Neural cell (in vitro differentiated cells): Measurements from ENCODE around the gene OR11H7. TPM values are rescaled to one million over a fixed set of nuclear protein-coding genes. Genes with fewer than 3 reads are reported as not detected.

Experiments
- H2AFZ ChIP-seq: fragments of 200-600, 300-800 bp; sonication (generic), shearing (Covaris generic); 2 replicates; pipeline ENCODE4 v1.6.0; 2014; ENCODE audit warnings: low read depth, mild to moderate bottlenecking, antibody characterized with exemption, low read length, moderate library complexity
- H3F3A ChIP-seq: fragments of 200-600 bp; shearing (Covaris generic); 2 replicates; pipeline ENCODE4 v1.6.1; 2016; ENCODE audit warnings: mild to moderate bottlenecking, moderate library complexity, mixed read lengths, antibody characterized with exemption, low read length; ENCODE audit not compliant: insufficient read depth, poor library complexity, severe bottlenecking
- H3K27ac ChIP-seq: fragments of 200-600, 300-800 bp; sonication (generic), shearing (Covaris generic); 2 replicates; pipeline ENCODE4 v1.5.1; 2014; ENCODE audit warnings: mild to moderate bottlenecking, low read length, moderate library complexity
- H3K27me3 ChIP-seq: fragments of 300-800, 200-600 bp; sonication (generic), shearing (Covaris generic); 2 replicates; pipeline ENCODE4 v1.6.0; 2014; ENCODE audit warnings: mild to moderate bottlenecking, low read depth, low read length, moderate library complexity; ENCODE audit not compliant: insufficient read depth
- H3K36me3 ChIP-seq: fragments of 300-800, 200-600 bp; sonication (generic), shearing (Covaris generic); 2 replicates; pipeline ENCODE4 v1.5.1; 2014; ENCODE audit warnings: mild to moderate bottlenecking, antibody characterized with exemption, low read length, moderate library complexity; ENCODE audit not compliant: insufficient read depth
- H3K4me2 ChIP-seq: fragments of 300-800, 200-600 bp; sonication (generic), shearing (Covaris generic); 2 replicates; pipeline ENCODE4 v1.6.0; 2014; ENCODE audit warnings: mild to moderate bottlenecking, low read length
- H3K4me3 ChIP-seq: fragments of 300-800, 200-600 bp; sonication (generic), shearing (Covaris generic); 2 replicates; pipeline ENCODE4 v1.5.1; 2014; ENCODE audit warnings: mild to moderate bottlenecking, low read length, moderate library complexity
- H3K79me2 ChIP-seq: fragments of 200-600 bp; shearing (Covaris generic); replicated peaks from 2 replicates; pipeline ENCODE4 v1.6.0; 2014; ENCODE audit warnings: mild to moderate bottlenecking, low read length, moderate library complexity; ENCODE audit not compliant: insufficient read depth
- H3K9ac ChIP-seq: fragments of 300-800, 200-600 bp; sonication (generic), shearing (Covaris generic); 2 replicates; pipeline ENCODE4 v1.6.1; 2016; ENCODE audit warnings: mild to moderate bottlenecking, low read length, mixed read lengths
- H3K9me2 ChIP-seq: fragments of 200-600 bp; shearing (Covaris generic); 2 replicates; pipeline ENCODE4 v1.6.1; 2016; ENCODE audit warnings: mild to moderate bottlenecking, low read length, mixed read lengths; ENCODE audit not compliant: insufficient read depth
- H3K9me3 ChIP-seq: fragments of 200-600, 300-800 bp; sonication (generic), shearing (Covaris generic); 2 replicates; pipeline ENCODE4 v1.6.1; 2016; ENCODE audit warnings: mild to moderate bottlenecking, mixed run types, low read length, moderate library complexity, mixed read lengths
- H4K20me1 ChIP-seq: fragments of 200-600 bp; shearing (Covaris generic); 2 replicates; pipeline ENCODE4 v1.6.1; 2016; ENCODE audit warnings: mild to moderate bottlenecking, mixed run types; ENCODE audit not compliant: insufficient read depth
- EP300 ChIP-seq: fragments of 450-650 bp; conservative IDR thresholded peaks from 2 replicates; pipeline ENCODE4 v1.6.1; 2014; ENCODE audit warnings: antibody characterized with exemption, mild to moderate bottlenecking, moderate library complexity; ENCODE audit not compliant: poor library complexity, severe bottlenecking
- EZH2 ChIP-seq: fragments of 200-600, 300-800 bp; shearing (Covaris generic), sonication (generic); IDR thresholded peaks from 2 replicates; pipeline ENCODE4 v1.6.1; 2014; ENCODE audit warnings: antibody characterized with exemption, low read length, borderline replicate concordance, mild to moderate bottlenecking; ENCODE audit not compliant: insufficient read depth, poor library complexity, severe bottlenecking
- MXI1 ChIP-seq: fragments of 450-650 bp; conservative IDR thresholded peaks from 2 replicates; pipeline ENCODE4 v1.6.1; 2014; ENCODE audit warnings: antibody characterized with exemption, mild to moderate bottlenecking; ENCODE audit not compliant: poor library complexity, severe bottlenecking
- POLR2AphosphoS5 ChIP-seq: IDR thresholded peaks from 2 replicates; pipeline ENCODE4 v1.6.1; 2012
- RAD21 ChIP-seq: fragments of 450-650 bp; conservative IDR thresholded peaks from 2 replicates; pipeline ENCODE4 v1.6.1; 2014; ENCODE audit warnings: antibody characterized with exemption, mild to moderate bottlenecking, moderate library complexity
- SMC3 ChIP-seq: fragments of 450-650 bp; conservative IDR thresholded peaks from 2 replicates; pipeline ENCODE4 v1.6.1; 2014; ENCODE audit warnings: antibody characterized with exemption, mild to moderate bottlenecking, moderate library complexity; ENCODE audit not compliant: poor library complexity
- TAF1 ChIP-seq: IDR thresholded peaks from 2 replicates; pipeline ENCODE4 v1.6.1; 2012; ENCODE audit warnings: low read depth
- polyA plus RNA-seq: library from polyadenylated mRNA; depleted of rRNA; stranded (reverse); fragments of >200 nt; gene quantifications from 2 replicates; pipeline ENCODE4 v1.2.3, GENCODE V29; 2014
- TF ChIP-seq, protein P1 (sequence below): fragments of 450-650 bp; IDR thresholded peaks from 2 replicates; pipeline ENCODE4 v1.5.1; 2014; ENCODE audit warnings: antibody characterized with exemption, mild to moderate bottlenecking, moderate library complexity; ENCODE audit not compliant: poor library complexity, severe bottlenecking
- TF ChIP-seq, protein P2 (sequence below): IDR thresholded peaks from 2 replicates; pipeline ENCODE4 v1.6.1; 2012; ENCODE audit warnings: borderline replicate concordance

Gene OR11H7
- polyA plus RNA-seq, 1 donor from 2014 or later, result not detected

DNA sequence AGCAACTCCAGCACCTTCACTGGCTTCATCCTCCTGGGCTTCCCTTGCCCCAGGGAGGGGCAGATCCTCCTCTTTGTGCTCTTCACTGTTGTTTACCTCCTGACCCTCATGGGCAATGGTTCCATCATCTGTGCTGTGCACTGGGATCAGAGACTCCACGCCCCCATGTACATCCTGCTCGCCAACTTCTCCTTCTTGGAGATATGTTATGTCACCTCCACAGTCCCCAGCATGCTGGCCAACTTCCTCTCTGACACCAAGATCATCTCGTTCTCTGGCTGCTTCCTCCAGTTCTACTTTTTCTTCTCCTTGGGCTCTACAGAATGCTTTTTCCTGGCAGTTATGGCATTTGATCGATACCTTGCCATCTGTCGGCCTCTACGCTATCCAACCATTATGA, 31.3 kb upstream of the OR11H7 start:
- no peaks in the 10 kb centered on the region for H3K79me2 ChIP-seq
- no peak overlapping the region for H3K9ac ChIP-seq
- H3K27me3 ChIP-seq, result no peaks in the 10 kb centered on the region
- H3K9me2 ChIP-seq, result no peaks in the 10 kb centered on the region
- H3K9me3 ChIP-seq, result no peaks in the 10 kb centered on the region
- H3F3A ChIP-seq, result no peaks in the 10 kb centered on the region
- TF ChIP-seq EZH2 (no peak), TAF1 (no peak), EP300 (no peak), RAD21 (no peak), POLR2AphosphoS5 (no peak), SMC3 (no peak), MXI1 (no peak)
- TF ChIP-seq, protein P1, sequence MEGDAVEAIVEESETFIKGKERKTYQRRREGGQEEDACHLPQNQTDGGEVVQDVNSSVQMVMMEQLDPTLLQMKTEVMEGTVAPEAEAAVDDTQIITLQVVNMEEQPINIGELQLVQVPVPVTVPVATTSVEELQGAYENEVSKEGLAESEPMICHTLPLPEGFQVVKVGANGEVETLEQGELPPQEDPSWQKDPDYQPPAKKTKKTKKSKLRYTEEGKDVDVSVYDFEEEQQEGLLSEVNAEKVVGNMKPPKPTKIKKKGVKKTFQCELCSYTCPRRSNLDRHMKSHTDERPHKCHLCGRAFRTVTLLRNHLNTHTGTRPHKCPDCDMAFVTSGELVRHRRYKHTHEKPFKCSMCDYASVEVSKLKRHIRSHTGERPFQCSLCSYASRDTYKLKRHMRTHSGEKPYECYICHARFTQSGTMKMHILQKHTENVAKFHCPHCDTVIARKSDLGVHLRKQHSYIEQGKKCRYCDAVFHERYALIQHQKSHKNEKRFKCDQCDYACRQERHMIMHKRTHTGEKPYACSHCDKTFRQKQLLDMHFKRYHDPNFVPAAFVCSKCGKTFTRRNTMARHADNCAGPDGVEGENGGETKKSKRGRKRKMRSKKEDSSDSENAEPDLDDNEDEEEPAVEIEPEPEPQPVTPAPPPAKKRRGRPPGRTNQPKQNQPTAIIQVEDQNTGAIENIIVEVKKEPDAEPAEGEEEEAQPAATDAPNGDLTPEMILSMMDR, result no peak
- TF ChIP-seq, protein P2, sequence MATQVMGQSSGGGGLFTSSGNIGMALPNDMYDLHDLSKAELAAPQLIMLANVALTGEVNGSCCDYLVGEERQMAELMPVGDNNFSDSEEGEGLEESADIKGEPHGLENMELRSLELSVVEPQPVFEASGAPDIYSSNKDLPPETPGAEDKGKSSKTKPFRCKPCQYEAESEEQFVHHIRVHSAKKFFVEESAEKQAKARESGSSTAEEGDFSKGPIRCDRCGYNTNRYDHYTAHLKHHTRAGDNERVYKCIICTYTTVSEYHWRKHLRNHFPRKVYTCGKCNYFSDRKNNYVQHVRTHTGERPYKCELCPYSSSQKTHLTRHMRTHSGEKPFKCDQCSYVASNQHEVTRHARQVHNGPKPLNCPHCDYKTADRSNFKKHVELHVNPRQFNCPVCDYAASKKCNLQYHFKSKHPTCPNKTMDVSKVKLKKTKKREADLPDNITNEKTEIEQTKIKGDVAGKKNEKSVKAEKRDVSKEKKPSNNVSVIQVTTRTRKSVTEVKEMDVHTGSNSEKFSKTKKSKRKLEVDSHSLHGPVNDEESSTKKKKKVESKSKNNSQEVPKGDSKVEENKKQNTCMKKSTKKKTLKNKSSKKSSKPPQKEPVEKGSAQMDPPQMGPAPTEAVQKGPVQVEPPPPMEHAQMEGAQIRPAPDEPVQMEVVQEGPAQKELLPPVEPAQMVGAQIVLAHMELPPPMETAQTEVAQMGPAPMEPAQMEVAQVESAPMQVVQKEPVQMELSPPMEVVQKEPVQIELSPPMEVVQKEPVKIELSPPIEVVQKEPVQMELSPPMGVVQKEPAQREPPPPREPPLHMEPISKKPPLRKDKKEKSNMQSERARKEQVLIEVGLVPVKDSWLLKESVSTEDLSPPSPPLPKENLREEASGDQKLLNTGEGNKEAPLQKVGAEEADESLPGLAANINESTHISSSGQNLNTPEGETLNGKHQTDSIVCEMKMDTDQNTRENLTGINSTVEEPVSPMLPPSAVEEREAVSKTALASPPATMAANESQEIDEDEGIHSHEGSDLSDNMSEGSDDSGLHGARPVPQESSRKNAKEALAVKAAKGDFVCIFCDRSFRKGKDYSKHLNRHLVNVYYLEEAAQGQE, result no peak
- no peak overlapping the region for H2AFZ ChIP-seq
- H3K36me3 ChIP-seq, result no peaks in the 10 kb centered on the region
- H3K4me3 ChIP-seq, result no peak overlapping the region
- no peaks in the 10 kb centered on the region for H4K20me1 ChIP-seq
- no peak overlapping the region for H3K27ac ChIP-seq
- H3K4me2 ChIP-seq, result no peak overlapping the region

DNA sequence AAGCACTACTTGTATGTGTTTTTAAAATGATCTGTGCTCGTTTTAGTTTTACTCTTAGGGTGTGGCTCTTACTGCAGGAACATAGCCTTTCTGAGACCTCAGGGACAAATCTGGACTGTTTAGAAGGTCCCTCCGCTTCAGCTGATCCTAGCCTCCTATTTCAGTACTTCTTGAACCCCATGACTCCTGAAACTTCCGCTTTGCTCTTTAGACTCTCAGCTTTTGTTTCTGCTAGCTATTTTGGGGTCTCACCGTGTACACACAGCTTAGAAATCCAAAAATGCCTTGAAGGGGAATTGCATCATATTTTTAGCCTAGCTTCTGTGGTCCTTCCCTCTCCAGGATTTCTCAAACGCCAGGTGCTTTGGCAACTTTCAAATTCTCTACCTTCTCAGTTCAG, 29.8 kb upstream of the OR11H7 start:
- H3F3A ChIP-seq, result no peaks in the 10 kb centered on the region
- H4K20me1 ChIP-seq, result no peaks in the 10 kb centered on the region
- no peaks in the 10 kb centered on the region for H3K9me2 ChIP-seq
- H3K9me3 ChIP-seq, result no peaks in the 10 kb centered on the region
- TF ChIP-seq, protein P2, result no peak
- TF ChIP-seq MXI1, result no peak
- no peak for TF ChIP-seq RAD21
- no peak for TF ChIP-seq EZH2
- TF ChIP-seq, protein P1, result no peak
- no peak for TF ChIP-seq POLR2AphosphoS5
- no peak for TF ChIP-seq TAF1
- no peak for TF ChIP-seq EP300
- TF ChIP-seq SMC3, result no peak
- no peaks in the 10 kb centered on the region for H3K36me3 ChIP-seq
- no peaks in the 10 kb centered on the region for H3K79me2 ChIP-seq
- no peaks in the 10 kb centered on the region for H3K27me3 ChIP-seq
- no peak overlapping the region for H3K4me3 ChIP-seq
- H2AFZ ChIP-seq, result no peak overlapping the region
- H3K9ac ChIP-seq, result no peak overlapping the region
- H3K4me2 ChIP-seq, result no peak overlapping the region
- H3K27ac ChIP-seq, result no peak overlapping the region
